NCI-H345 treated with DMSO at 0.1 percent for 48 hours (cell line): ENCODE measurements around the gene TTC28.
A peak's percentile ranks its signal among the peaks of the same experiment; 100 is the strongest.
"Not testable (repeated sequence)": the region's sequence is repeated elsewhere in the genome, so short reads cannot be mapped to it uniquely, and the experiment has no call there.

Experiments used
- DNase-seq: peaks from one replicate; lab custom pipeline; 2025; ENCODE audit not compliant: unreplicated experiment; lab: John Stamatoyannopoulos, UW

TTC28 gene

DNA sequence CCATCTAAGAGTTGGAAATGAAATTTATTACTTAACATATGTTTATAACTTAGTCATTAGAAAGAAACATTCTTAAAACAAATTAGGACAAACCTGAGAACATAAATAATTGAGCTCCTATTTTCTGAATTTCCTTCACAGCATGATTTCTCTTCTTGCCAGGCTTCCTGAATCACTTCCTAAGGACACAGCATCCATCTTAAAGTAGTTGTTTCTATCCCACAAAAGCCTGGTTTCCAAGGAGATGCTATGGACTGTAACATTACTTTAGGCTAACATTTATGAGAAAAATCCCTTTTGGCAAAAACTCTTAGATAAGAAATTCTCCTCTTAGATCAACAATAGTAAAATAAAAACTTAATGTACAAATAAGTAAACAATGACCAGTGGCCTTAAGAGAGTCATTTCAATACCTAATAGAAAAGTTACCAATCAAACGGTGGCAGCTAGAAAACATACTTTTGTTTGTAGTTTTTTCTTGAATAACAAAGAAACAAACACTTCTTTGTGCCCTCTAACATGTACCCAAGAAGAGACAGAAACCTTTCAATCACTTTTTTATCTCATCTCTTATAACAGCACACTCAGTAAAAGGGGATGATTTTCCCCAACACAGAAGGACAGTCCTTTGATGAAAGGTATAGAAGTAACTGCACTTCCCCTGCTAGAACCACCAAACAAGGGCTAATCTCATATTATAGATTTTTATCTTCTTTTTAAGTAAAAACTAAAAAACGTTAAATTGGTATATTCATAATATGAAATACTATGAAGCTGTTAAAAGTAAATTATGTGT, 74.5 kb downstream of the TTC28 start:
- DNase-seq: no peak

DNA sequence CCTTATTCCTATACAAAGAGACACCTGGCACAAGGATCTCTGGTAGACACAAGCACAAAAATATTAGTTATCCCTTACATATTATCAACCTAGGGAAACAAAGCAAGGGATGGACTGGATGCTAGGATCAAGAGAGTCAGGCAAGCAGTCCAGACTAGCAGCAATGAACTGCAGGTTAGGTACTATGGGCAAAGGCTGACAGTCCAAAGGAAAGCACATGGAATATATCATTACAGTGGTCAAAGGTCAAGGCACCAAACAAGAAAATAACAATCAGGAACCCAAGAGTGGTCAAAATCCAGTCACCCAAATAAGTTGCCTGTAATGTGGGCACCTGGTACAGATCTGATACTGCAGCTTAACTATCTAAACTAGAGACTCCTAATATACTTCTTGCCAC, 77.7 kb downstream of the TTC28 start:
- no peak for DNase-seq

DNA sequence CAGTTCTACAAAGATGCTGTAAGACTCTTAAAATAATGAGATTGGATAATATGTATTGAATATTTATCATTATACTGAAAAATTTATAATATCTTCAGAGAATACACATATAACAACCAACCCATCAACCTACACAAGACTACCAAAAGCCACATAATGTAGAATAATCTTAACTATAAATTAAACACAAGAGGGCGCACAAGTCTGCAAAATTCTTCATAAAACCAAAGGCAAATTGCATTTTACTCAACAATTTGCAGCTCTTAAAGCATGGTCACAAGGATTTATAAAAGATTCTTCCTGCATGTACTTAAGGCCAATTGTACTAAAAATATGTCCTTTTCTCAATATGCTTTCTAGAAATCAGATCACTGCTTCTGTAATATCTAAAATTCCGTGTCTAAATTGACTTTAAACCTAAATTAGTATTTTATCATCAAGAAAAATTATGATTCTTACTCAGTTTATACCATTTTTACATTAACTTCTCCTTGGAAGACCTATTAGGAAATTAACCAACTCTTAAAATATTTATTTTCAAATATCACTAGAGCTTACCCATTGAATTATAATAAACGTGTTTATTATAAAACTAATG, 79.0 kb downstream of the TTC28 start:
- peak; percentile 40 for DNase-seq

DNA sequence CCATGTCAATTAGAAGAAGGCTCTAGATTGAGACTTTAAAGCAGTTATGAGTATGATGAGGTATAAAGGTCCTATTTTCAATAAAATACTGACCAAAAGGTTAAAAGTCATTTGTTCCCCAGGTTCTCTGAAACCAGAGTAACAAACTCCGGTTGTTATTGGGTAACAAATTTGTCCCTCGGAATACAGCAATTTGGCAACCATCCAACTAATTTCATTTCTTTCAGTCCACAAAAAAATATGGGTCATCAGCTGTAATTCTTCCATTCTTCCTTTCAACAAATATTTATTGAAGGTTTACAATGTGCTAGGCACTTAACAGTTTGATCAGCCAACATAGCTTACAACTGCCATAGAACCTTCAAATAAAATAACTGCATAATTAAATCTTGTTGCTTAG, 79.9 kb downstream of the TTC28 start:
- DNase-seq: no peak

DNA sequence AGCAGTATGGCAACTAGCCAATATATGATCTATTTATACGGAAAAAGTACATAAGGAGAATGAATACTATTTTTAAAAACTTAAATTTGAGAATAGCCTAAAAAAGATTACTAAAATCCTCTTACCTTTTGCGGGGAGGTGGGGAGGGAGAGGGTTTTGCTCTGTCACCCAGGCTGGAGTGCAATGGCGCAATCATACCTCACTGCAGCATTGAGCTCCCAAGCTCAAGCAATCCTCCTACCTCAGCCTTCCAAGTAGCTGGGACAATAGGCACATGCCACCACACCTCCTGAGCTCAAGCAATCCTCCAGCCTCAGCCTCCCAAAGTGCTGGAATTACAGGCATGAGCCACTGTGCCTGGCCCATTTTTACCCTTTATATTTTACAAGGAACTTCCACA, 82.0 kb downstream of the TTC28 start:
- DNase-seq: no peak

DNA sequence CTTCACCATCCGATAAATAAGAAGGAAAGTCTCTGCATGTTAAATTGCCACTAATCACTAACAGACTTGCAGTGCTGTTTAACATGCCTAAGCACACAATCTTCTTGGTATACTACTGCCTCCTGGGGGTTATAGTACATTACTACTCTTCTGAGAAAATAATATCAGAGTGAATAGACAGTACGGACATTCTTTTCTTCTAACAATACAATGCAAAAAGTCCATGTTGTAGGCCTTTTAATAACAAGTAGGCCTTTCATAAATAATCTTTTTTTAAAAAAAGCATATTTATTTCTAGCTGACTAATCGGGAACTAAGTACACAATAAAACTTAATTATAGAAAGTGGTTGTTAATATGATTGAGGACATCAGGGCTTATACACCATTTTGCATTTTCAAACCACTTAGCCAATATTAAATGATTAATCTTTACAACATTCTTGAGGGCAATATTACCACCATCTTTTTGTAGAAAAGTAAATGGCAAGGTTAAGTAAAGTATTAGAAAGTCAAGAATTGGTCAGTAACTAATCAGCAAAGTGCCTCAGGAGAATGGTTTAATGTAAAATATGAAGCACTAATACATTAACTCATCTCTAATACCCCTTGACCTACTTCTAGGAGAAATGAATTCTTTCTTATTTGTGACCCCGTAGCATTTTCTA, 84.7 kb downstream of the TTC28 start:
- peak; percentile 32 for DNase-seq

DNA sequence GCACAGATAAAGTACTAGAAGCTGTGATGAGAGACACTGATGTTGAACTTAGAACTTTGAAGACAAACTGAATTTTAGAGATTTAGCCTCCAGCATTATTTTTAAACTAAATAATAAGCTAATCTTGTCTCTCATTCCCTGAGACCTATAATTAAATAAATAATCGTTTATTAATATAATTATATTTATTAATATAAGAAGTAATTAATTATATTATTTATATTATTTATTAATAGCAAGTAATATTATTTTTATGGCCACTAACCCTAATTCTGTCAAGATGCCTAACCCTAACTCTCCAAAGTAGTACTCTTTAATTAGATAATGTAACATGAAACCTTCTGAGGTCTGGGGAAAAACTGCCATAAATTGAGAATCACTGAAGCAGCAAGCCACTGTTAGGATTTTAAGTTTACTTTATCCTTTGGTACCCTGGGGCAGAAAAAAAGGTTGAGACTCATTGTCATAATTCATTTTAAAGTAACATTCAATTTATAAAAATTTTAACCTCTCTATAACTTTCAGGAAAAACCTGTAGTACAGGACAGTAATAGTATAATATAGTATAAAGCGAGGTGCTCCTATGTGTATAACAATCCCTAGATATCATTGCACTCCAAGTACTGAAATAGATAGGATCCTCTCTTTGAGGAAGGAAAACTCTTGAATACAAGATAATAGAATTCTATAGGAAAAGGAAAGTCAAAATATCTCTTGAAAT, 85.4 kb downstream of the TTC28 start:
- DNase-seq: no peak

DNA sequence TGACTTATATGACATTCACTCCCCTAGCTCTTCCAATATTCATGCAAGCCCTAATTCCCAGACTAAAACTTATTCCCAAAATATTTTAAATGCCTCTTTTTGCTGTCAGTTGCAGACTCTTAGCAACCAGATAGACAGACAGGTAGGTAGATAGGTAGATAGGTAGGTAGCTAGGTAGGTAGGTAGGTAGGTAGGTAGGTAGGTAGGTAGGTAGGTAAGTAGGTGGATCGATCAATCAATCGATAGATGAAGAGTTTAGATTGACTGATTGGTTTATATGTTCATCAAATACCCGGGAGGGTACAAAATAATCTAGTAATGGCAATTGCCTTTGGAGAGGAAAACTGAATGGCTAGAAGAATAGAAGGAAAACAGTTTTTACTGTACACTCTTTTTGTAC, 86.3 kb downstream of the TTC28 start:
- no peak for DNase-seq

DNA sequence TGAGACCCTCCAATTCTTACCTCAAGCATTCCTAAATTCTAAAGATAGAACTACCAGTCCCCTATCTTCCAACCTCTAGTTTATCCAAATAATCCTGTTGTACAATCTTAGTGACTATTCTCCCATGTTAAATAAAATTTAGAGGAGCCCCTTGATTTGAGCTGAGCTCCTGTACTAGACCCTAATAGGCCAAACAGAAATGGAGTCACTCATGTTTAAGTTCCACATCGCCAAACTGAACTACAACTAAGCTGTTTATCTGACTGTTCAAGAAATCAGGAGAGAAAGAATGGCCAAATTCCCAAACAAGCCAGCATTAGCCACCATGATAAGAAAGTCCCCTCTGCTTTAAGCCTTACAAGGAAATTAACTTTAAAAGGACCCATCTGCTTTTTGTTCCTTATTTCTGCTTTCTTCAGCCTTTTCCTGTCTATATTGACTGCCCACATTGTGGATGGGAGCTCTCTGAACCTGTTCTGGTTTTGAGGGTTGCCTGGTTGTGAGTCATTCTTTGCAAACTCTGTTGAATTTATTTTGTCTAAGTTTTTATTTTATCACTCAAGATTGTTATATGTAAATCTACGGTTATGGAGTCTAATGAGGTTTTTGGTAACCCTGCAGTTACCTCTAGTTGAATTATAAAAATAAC, 90.4 kb downstream of the TTC28 start:
- no peak for DNase-seq

DNA sequence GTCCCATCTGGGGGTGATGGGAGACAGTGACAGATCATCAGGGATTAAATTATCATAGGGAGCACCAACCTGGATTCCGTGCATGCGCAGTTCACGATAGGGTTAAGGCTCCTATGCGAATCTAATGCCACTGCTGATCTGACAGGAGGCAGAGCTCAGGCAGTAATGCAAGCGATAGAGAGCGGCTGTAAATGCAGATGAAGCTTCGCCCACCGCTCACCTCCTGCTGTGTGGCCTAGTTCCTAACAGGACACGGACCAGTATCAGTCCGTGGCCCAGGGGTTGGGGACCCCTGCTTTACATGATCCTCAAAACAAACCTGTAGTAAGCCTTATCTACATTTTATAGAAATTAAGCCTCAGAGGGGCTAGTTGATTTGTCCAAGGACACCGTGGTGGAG, 94.3 kb downstream of the TTC28 start:
- no peak for DNase-seq

DNA sequence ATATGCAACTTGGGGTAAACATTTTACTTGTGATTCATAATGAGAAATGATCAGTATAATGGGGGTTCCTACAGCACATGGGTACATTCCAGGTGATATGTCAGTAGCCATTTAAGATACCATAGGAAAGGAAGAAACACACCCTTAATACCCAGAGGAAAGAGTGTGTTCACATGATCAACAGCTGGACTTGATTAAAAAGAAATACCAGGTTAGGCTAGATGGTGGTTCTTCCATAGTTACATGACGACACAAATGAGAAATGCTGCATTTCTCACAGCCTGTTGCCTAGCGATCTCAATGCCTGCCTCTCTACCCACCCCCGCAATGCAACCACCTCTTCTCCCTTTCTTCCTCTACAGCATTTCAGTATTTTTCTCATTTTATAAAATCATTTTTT, 96.8 kb downstream of the TTC28 start:
- DNase-seq: no peak

DNA sequence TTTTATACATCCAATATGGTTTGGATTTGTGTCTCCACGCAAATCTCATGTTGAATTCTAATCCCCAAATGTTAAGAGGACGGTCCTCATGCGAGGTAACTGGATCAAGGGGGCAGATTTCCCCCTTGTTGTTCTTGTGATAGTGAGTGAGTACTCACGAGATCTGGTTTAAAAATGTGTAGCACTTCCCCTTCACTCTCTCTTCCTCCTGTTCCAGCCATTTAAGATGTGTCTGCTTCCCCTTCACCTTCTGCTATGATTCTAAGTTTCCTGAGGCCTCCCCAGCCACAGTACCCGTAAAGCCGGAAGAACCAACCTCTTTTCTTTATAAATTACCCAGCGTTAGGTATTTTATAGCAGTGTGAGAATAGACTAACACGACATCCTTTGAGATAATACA, 98.6 kb downstream of the TTC28 start:
- no peak for DNase-seq

DNA sequence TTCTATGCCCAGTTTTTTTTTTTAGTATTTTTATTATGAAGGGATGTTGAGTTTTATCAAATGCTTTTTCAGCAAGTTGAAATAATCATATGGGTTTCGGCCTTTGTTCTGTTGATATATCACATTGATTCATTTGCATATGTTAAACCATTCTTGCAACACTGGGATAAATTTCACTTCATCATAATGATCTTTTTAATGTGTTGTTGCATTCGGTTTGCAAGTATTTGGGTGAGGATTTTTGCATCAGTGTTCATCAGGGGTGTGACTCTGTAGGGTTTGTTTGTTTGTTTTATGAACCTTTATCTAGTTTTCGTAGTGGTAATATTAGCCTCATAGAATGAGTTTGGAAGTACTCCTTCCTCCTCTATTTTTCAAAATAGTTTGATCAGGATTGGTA, 103.5 kb downstream of the TTC28 start:
- no peak for DNase-seq

DNA sequence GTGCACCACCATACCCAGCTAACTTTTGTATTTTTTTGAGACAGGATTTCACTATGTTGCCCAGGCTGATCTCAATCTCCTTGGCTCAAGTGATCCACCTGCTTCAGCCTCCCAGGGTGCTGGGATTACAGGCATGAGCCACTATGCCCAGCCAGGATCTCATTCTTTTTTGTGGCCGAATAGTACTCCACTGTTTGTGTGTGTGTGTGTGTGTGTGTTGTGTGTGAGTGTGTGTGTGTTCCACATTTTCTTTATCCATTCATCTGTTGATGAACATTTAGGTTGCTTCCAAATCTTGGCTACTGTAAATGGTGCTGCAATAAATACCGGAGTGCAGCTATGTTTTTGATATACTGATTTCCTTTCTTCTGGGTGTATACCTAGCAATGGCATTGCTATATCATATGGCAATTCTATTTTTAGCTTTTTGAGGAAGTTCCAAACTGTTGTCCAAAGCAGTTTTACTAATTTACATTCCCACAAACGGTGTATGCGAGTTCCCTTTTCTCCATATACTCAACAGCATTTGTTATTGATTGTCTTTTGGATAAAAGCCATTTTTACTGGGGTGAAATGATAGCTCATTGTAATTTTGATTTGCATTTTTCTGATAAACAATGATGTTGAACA, 105.4 kb downstream of the TTC28 start:
- DNase-seq: no peak

DNA sequence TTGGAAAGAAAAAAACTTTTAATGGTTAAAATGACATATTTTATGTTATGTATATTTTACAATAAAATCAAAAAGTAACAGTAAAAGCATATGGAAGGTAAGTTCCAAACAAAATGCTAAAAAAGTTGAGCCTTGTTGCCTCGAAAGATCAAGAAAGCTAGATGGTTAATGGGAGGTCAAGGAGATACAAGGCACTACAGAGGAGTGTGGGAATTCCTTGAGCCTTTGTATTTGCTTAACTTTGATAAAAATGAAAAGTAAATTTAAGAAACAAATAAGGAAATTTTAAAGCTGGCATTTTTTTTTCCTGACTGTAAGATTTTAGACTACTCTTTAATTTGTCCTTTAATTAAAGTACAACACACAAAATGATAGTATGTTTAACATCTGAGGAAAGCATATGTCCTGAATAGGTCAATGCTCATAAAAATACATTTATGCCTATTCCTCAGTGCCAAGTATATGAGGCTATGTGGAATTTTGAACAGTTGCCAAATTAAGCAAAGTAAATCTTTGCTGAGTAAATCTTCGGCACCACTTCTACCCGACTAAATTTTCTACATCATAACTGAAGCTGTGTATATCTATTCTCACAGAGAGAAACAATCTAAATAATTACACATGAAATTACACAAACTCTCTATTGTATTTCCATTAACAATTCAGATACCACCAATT, 108.8 kb downstream of the TTC28 start:
- no peak for DNase-seq

DNA sequence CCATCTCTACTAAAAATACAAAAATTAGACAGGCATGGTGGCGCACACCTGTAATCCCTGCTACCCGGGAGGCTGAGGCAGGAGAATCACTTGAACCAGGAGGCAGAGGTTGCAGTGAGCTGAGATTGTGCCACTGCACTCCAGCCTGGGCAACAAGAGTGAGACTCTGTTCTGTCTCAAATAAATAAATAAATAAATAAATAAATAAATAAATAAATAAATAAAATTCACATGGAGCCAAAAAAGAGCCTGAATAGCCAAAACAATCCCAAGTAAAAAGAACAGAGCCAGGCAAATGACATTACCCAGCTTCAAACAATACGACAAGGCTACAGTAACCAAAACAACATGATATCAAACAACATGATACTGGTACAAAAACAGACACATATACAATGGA, 110.7 kb downstream of the TTC28 start:
- not testable (repeated sequence) for DNase-seq

DNA sequence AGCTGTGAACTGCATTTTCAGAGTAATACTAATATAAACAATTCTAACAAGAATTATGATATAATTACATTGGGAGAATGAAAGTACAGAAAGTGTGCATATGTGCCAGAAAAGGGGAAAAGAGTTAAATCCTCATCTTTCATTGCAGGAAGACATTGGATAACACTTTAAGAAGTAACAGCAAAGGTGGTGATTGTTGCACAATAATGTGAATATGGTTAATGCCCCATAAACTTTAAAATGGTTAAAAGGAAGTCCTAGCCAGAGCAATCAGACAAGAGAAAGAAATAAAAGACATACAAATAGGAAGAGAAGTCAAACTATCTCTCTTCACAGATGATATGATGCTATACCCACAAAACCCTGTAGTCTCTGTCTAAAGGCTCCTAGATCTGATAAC, 111.5 kb downstream of the TTC28 start:
- DNase-seq: no peak

DNA sequence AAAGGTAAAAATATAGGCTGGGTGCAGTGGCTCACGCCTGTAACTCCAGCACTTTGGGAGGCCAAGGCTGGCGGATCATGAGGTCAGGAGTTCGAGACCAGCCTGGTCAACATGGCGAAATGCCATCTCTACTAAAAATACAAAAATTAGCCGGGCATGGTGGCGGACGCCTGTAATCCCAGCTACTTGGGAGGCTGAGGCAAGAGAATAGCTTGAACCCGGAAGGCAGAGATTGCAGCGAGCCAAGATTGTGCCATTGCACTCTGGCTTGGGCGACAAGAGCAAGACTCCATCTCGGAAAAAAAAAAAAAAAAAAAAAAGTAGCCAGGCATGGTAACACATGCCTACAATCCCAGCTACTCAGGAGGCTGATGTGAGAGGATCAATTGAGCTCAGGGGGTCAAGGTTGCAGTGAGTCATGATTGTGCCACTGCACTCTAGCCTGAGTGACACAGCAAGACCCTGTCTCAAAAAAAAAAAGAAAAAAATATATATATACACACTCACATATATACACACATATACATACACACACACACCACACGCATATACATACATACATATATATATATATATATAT, 112.6 kb downstream of the TTC28 start:
- not testable (repeated sequence) for DNase-seq

DNA sequence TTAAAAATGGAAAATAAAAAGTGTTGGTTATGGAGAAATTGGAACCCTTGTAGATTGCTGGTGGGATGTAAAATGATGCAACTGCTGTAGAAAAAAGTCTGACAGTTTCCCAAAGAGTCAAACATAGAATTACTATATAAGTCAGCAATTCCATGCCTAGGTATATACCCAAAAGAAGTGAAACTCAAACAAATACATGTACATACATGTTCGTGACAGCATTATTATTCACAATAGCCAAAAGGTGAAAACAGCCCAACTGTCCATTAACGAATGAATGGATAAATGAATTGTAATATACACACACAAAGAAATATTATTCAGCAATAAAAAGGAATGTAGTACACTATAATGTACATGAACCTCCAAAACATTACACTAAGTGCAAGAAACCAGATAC, 116.0 kb downstream of the TTC28 start:
- no peak for DNase-seq

DNA sequence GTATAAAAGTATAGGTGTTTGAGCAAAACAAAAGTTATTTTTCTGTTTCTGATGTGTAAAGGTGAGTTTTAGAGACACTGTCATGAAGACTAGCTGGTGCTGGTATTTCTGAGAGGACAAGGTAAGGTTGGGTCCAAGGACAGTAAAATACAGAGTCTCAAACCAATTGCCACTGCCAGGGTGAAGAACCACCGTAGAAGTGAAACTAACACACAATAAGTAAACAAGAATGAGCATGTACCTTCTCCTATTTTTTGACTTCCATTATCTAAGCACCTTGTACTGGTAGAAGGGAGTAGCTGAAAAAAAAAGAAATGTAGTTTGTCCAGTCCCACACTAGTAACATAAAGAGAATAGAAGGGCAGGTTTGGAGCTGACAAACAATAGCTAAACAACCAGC, 117.3 kb downstream of the TTC28 start:
- DNase-seq: no peak
